ENCODE results near the gene OR9A4.

Gene OR9A4

GRCh38 chr7:141949451-141949850, 33.3 kb downstream of the OR9A4 start:
- DNase-seq: no peak

GRCh38 chr7:141949911-141950310, 33.7 kb downstream of the OR9A4 start:
- no peak for DNase-seq

GRCh38 chr7:141950806-141951205, 34.6 kb downstream of the OR9A4 start:
- no peak for DNase-seq

GRCh38 chr7:141952461-141952860, 36.3 kb downstream of the OR9A4 start:
- DNase-seq: no peak

GRCh38 chr7:141954334-141954733, 38.1 kb downstream of the OR9A4 start:
- no peak for DNase-seq

GRCh38 chr7:141956084-141956483, 39.9 kb downstream of the OR9A4 start:
- DNase-seq: no peak

- DNase-seq: no peak
Observed at GRCh38 chr7:141960687-141961422, 44.7 kb downstream of the OR9A4 start.
